ENCODE data around the gene PICK1.

GRCh38 chr22:38067028-38067415, 9.8 kb downstream of the PICK1 start:
- TF ChIP-seq CTCF (IDR thresholded peaks at IDR 0.05), result no peak
- TF ChIP-seq POLR2A (IDR thresholded peaks at IDR 0.05), result no peak

Measured in vagina (tissue), 2 donors.